H9 (cell line): ENCODE data around the gene HNRNPU. TPM values are rescaled to one million over a fixed set of nuclear protein-coding genes. Genes with fewer than 3 reads are reported as not detected.
A peak's percentile ranks its signal among the peaks of the same experiment; 100 is the strongest.

ENCODE experiments used
- DNase-seq: peaks from one replicate; pipeline ENCODE4 v3.0.0-alpha.2; 2017
- H2AFZ ChIP-seq: one replicate; pipeline ENCODE4 v1.6.1; 2013; ENCODE audit warnings: mild to moderate bottlenecking, low read length, control low read depth, moderate library complexity
- H2AK5ac ChIP-seq: 2 replicates; pipeline ENCODE4 v1.6.1; 2013; ENCODE audit warnings: low read length, control low read depth, mixed read lengths; ENCODE audit not compliant: insufficient read length
- H2BK120ac ChIP-seq: one replicate; pipeline ENCODE4 v1.6.1; 2013; ENCODE audit warnings: low read depth, mild to moderate bottlenecking, low read length, control low read depth, inconsistent platforms; ENCODE audit not compliant: poor library complexity, severe bottlenecking
- H2BK12ac ChIP-seq: 2 replicates; pipeline ENCODE4 v1.6.1; 2013; ENCODE audit warnings: low read length, control low read depth, mixed read lengths, low read depth; ENCODE audit not compliant: insufficient read length
- H2BK15ac ChIP-seq: 2 replicates; pipeline ENCODE4 v1.6.1; 2013; ENCODE audit warnings: low read depth, low read length, control low read depth
- H2BK20ac ChIP-seq: one replicate; pipeline ENCODE4 v1.6.1; 2013; ENCODE audit warnings: low read depth, mild to moderate bottlenecking, low read length, control low read depth, inconsistent platforms; ENCODE audit not compliant: poor library complexity, severe bottlenecking
- H2BK5ac ChIP-seq: 2 replicates; pipeline ENCODE4 v1.6.1; 2013; ENCODE audit warnings: low read length, control low read depth, mixed read lengths; ENCODE audit not compliant: insufficient read length
- H3K14ac ChIP-seq: 2 replicates; pipeline ENCODE4 v1.6.1; 2013; ENCODE audit warnings: low read length, control low read depth; ENCODE audit not compliant: insufficient read depth
- H3K18ac ChIP-seq: 2 replicates; pipeline ENCODE4 v1.6.1; 2013; ENCODE audit warnings: low read depth, mild to moderate bottlenecking, mixed read lengths, low read length, control low read depth; ENCODE audit not compliant: insufficient read length
- H3K23ac ChIP-seq: 2 replicates; pipeline ENCODE4 v1.6.1; 2013; ENCODE audit warnings: low read length, control low read depth, mixed read lengths, low read depth; ENCODE audit not compliant: insufficient read length
- H3K23me2 ChIP-seq: 2 replicates; pipeline ENCODE4 v1.6.1; 2013; ENCODE audit warnings: low read depth, mild to moderate bottlenecking, mixed read lengths, low read length, control low read depth; ENCODE audit not compliant: insufficient read length, poor library complexity, severe bottlenecking
- H3K27ac ChIP-seq: 2 replicates; pipeline ENCODE4 v1.5.1; 2013; ENCODE audit warnings: low read length, control low read depth, mixed read lengths, low read depth; ENCODE audit not compliant: insufficient read length
- H3K27me3 ChIP-seq: 2 replicates; pipeline ENCODE4 v1.6.1; 2013; ENCODE audit warnings: low read length, control low read depth, inconsistent platforms; ENCODE audit not compliant: insufficient read depth
- H3K4ac ChIP-seq: 2 replicates; pipeline ENCODE4 v1.6.1; 2013; ENCODE audit warnings: low read depth, mild to moderate bottlenecking, control low read depth, inconsistent platforms, low read length, moderate library complexity
- H3K4me1 ChIP-seq: 2 replicates; pipeline ENCODE4 v1.6.1; 2013; ENCODE audit warnings: low read length, control low read depth, inconsistent platforms; ENCODE audit not compliant: insufficient read depth
- H3K4me2 ChIP-seq: 2 replicates; pipeline ENCODE4 v1.6.1; 2013; ENCODE audit warnings: low read length, control low read depth, mixed read lengths; ENCODE audit not compliant: insufficient read length, insufficient read depth
- H3K56ac ChIP-seq: 2 replicates; pipeline ENCODE4 v1.6.1; 2013; ENCODE audit warnings: low read depth, mild to moderate bottlenecking, mixed read lengths, low read length, control low read depth; ENCODE audit not compliant: insufficient read length
- H3K79me1 ChIP-seq: 2 replicates; pipeline ENCODE4 v1.6.1; 2013; ENCODE audit warnings: low read depth, mild to moderate bottlenecking, moderate library complexity, low read length, control low read depth, inconsistent platforms; ENCODE audit not compliant: insufficient read depth, poor library complexity, severe bottlenecking
- H3K79me2 ChIP-seq: 2 replicates; pipeline ENCODE4 v1.6.1; 2013; ENCODE audit warnings: low read length, control low read depth, inconsistent platforms; ENCODE audit not compliant: insufficient read depth
- H3K9ac ChIP-seq: 2 replicates; pipeline ENCODE4 v1.6.1; 2013; ENCODE audit warnings: low read length, control low read depth, mixed read lengths; ENCODE audit not compliant: insufficient read length; ENCODE audit errors: extremely low read depth
- H3K9me3 ChIP-seq: one replicate; pipeline ENCODE4 v1.6.1; 2013; ENCODE audit warnings: low read depth, low read length, inconsistent platforms; ENCODE audit not compliant: control insufficient read depth
- H3T11ph ChIP-seq: one replicate; pipeline ENCODE4 v1.6.1; 2013; ENCODE audit warnings: mild to moderate bottlenecking, low read length, control low read depth, inconsistent platforms
- H4K20me1 ChIP-seq: one replicate; pipeline ENCODE4 v1.6.1; 2013; ENCODE audit not compliant: control insufficient read depth, insufficient read length, insufficient read depth
- H4K5ac ChIP-seq: 2 replicates; pipeline ENCODE4 v1.6.1; 2013; ENCODE audit warnings: low read depth, mild to moderate bottlenecking, mixed read lengths, low read length, control low read depth; ENCODE audit not compliant: insufficient read length
- H4K8ac ChIP-seq: replicated peaks from 2 replicates; pipeline ENCODE4 v1.6.1; 2013; ENCODE audit warnings: low read length, control low read depth, mixed read lengths, low read depth; ENCODE audit not compliant: insufficient read length
- H4K91ac ChIP-seq: 2 replicates; pipeline ENCODE4 v1.6.1; 2013; ENCODE audit warnings: low read depth, mild to moderate bottlenecking, moderate library complexity, mixed read lengths, low read length, control low read depth; ENCODE audit not compliant: insufficient read length
- H3K27ac Mint-ChIP-seq, 3 experiments: 2 replicates in 2 of 3; 3 replicates in 1 of 3; pipeline ENCODE4 v1.8.0; 2020 to 2021; ENCODE audit warnings: mixed read lengths in 3 of 3, mild to moderate bottlenecking in 1 of 3, moderate library complexity in 1 of 3
- H3K27me3 Mint-ChIP-seq: 2 replicates; pipeline ENCODE4 v1.8.0; 2021; ENCODE audit warnings: low read depth, mild to moderate bottlenecking, moderate library complexity, mixed read lengths
- H3K36me3 Mint-ChIP-seq, 3 experiments: 2 replicates in 2 of 3; 3 replicates in 1 of 3; pipeline ENCODE4 v1.8.0; 2020 to 2021; ENCODE audit warnings: low read depth in 3 of 3, mixed read lengths in 3 of 3; ENCODE audit not compliant: insufficient read depth in 1 of 3
- H3K4me1 Mint-ChIP-seq, 2 experiments: 2 replicates each; pipeline ENCODE4 v1.8.0; 2020; ENCODE audit warnings: mixed read lengths in 2 of 2
- H3K4me3 Mint-ChIP-seq, 2 experiments: 2 replicates in 1 of 2; 3 replicates in 1 of 2; pipeline ENCODE4 v1.8.0; 2020 to 2021; ENCODE audit warnings: mild to moderate bottlenecking in 2 of 2, mixed read lengths in 2 of 2, moderate library complexity in 1 of 2
- H3K9me3 Mint-ChIP-seq, 2 experiments: 2 replicates in 1 of 2; 3 replicates in 1 of 2; pipeline ENCODE4 v1.8.0; 2020; ENCODE audit warnings: mild to moderate bottlenecking in 2 of 2, mixed read lengths in 2 of 2, moderate library complexity in 1 of 2
- CTCF ChIP-seq: fragments of 200-600 bp; sonication (generic); conservative IDR thresholded peaks from 3 replicates; pipeline ENCODE4 v1.8.0; 2021; ENCODE audit warnings: antibody characterized with exemption, mild to moderate bottlenecking
- WGBS: extraction: QIAGEN DNeasy Blood & Tissue Kit; methylation state at CpG from one replicate; pipeline ENCODE4 v1.1.7; 2013; ENCODE audit warnings: missing lambda C conversion rate, low lambda C conversion rate, mixed read lengths; ENCODE audit not compliant: insufficient read length; ENCODE audit errors: extremely low coverage; 5-methylcytosine and 5-hydroxymethylcytosine counted together
- total RNA-seq: library from RNA; stranded (reverse); gene quantifications from 2 replicates; pipeline ENCODE4 v1.2.1, GENCODE V29; 2021

The HNRNPU gene
- total RNA-seq, 1 experiment from 2014 or later, result 657 TPM

GRCh38 chr1:244860078-244860477 is 4.3 kb downstream of the HNRNPU start:
- Histone ChIP-seq H3K9me3 (no peaks in the 10 kb centered on the region), H2BK5ac (no peak overlapping the region), H2BK12ac (no peak overlapping the region), H4K8ac (no peak overlapping the region), H3K23ac (no peak overlapping the region), H3K27me3 (no peaks in the 10 kb centered on the region), H4K5ac (no peak overlapping the region), H3K4ac (no peak overlapping the region), H2BK15ac (no peak overlapping the region), H3K9ac (no peak overlapping the region), H3K23me2 (peaks cover 13% of the 10 kb centered on the region), H3K4me1 (no peaks in the 10 kb centered on the region), H2BK120ac (no peak overlapping the region), H3K56ac (no peak overlapping the region), H2BK20ac (no peak overlapping the region), H3K79me2 (peaks cover 44% of the 10 kb centered on the region), H2AFZ (no peak overlapping the region), H4K91ac (no peak overlapping the region), H3K79me1 (peaks cover 3% of the 10 kb centered on the region), H3K4me2 (peak overlapping the region; percentile 32), H3K14ac (no peak overlapping the region), H3K18ac (no peak overlapping the region), H2AK5ac (no peak overlapping the region), H3T11ph (no peak overlapping the region), H4K20me1 (no peaks in the 10 kb centered on the region), H3K27ac (no peak overlapping the region)
- Mint-ChIP-seq H3K9me3 (peaks cover 0 to 4% of the 10 kb centered on the region in 2 experiments; a peak in 2 of 5 replicates), H3K27ac (peak overlapping the region in 2 of 3 experiments; percentile 25 to 31; a peak in 4 of 7 replicates), H3K4me3 (peak overlapping the region; percentile 92 to 96), H3K36me3 (peaks cover 76 to 83% (median 83%) of the 10 kb centered on the region in 3 experiments), H3K4me1 (peaks cover 21 to 37% of the 10 kb centered on the region in 2 experiments), H3K27me3 (peaks cover 2% of the 10 kb centered on the region; the same call in 1 of the 2 replicates)
- no CpG with 5 or more reads among the region's 9 CpGs for WGBS
- no peak for TF ChIP-seq CTCF
- no peak for DNase-seq
